SK-N-MC (cell line): ENCODE measurements around the gene HADHA.
"Not testable (repeated sequence)": the region's sequence is repeated elsewhere in the genome, so short reads cannot be mapped to it uniquely, and the experiment has no call there.

ENCODE experiments used
- DNase-seq: peaks from one replicate; pipeline ENCODE4 v3.0.0-alpha.2; 2011; ENCODE audit warnings: low read depth, low spot score
- H3K27ac ChIP-seq: fragments of 200-600 bp; sonication (generic); 2 replicates; pipeline ENCODE4 v1.5.1; 2016; ENCODE audit warnings: mixed run types
- H3K36me3 ChIP-seq: fragments of 200-600 bp; sonication (generic); 2 replicates; pipeline ENCODE4 v1.6.1; 2017; ENCODE audit warnings: antibody characterized with exemption, low read length, mixed read lengths; ENCODE audit not compliant: insufficient read depth
- H3K4me3 ChIP-seq: fragments of 200-600 bp; sonication (generic); 2 replicates; pipeline ENCODE4 v1.5.1; 2016
- H3K9ac ChIP-seq: fragments of 200-600 bp; sonication (generic); 2 replicates; pipeline ENCODE4 v1.8.0; 2017; ENCODE audit warnings: mixed run types, mixed read lengths; ENCODE audit not compliant: insufficient read length
- H3K9me3 ChIP-seq: fragments of 200-600 bp; sonication (generic); 2 replicates; pipeline ENCODE4 v1.6.1; 2017; ENCODE audit warnings: low read depth, mild to moderate bottlenecking, antibody characterized with exemption, low read length, moderate library complexity, mixed read lengths
- EZH2 ChIP-seq: fragments of 200-600 bp; sonication (generic); IDR thresholded peaks from one replicate; pipeline ENCODE4 v1.6.1; 2017; ENCODE audit warnings: antibody characterized with exemption
- FOXP2 ChIP-seq: optimal IDR thresholded peaks from 2 replicates; pipeline ENCODE3; 2011; ENCODE audit warnings: mild to moderate bottlenecking, moderate library complexity; ENCODE audit not compliant: insufficient read depth; ENCODE audit errors: extremely low read length, control extremely low read depth
- POLR2AphosphoS5 ChIP-seq: IDR thresholded peaks from 2 replicates; pipeline ENCODE4 v1.6.1; 2012; ENCODE audit warnings: mild to moderate bottlenecking, low read depth, low read length, borderline replicate concordance

HADHA gene

GRCh38 chr2:26276484-26277227, 32.2 kb upstream of the HADHA start:
- TF ChIP-seq POLR2AphosphoS5 = no peak
- no peak for TF ChIP-seq FOXP2
- no peak for TF ChIP-seq EZH2
- Histone ChIP-seq H3K4me3 (no peak overlapping the region), H3K9ac (no peak overlapping the region), H3K9me3 (no peaks in the 10 kb centered on the region), H3K27ac (no peak overlapping the region), H3K36me3 (peaks cover 49% of the 10 kb centered on the region)
- no peak for DNase-seq

GRCh38 chr2:26274058-26274613, 29.7 kb upstream of the HADHA start:
- Histone ChIP-seq H3K4me3 (peak overlapping the region; percentile 39), H3K36me3 (peaks cover 28% of the 10 kb centered on the region), H3K27ac (peak overlapping the region; percentile 73), H3K9me3 (no peaks in the 10 kb centered on the region), H3K9ac (peak overlapping the region; percentile 24)
- no peak for TF ChIP-seq FOXP2
- TF ChIP-seq EZH2 = no peak
- TF ChIP-seq POLR2AphosphoS5 = no peak
- DNase-seq = peak; percentile 24

- H3K27ac ChIP-seq = peak overlapping the region; percentile 73
Measured at GRCh38 chr2:26273501-26273900, 29.1 kb upstream of the HADHA start.

GRCh38 chr2:26270373-26270772, 25.9 kb upstream of the HADHA start:
- Histone ChIP-seq H3K27ac (no peak overlapping the region), H3K9ac (no peak overlapping the region), H3K4me3 (no peak overlapping the region), H3K36me3 (0 out of 2 replicates have a peak, but pooled peaks cover 2% of the 10 kb centered on the region), H3K9me3 (no peaks in the 10 kb centered on the region)
- DNase-seq = no peak
- TF ChIP-seq POLR2AphosphoS5 (no peak), FOXP2 (no peak), EZH2 (no peak)

More at GRCh38 chr2:26273501-26273900, 29.1 kb upstream of the HADHA start:
- peak; percentile 12 for DNase-seq
- Histone ChIP-seq H3K36me3 (peaks cover 22% of the 10 kb centered on the region), H3K9ac (peak overlapping the region; percentile 24), H3K4me3 (peak overlapping the region; percentile 39; the same call in 1 of the 2 replicates), H3K9me3 (no peaks in the 10 kb centered on the region)
- TF ChIP-seq FOXP2 (no peak), EZH2 (no peak), POLR2AphosphoS5 (no peak)

GRCh38 chr2:26269571-26270158, 25.2 kb upstream of the HADHA start:
- Histone ChIP-seq H3K36me3 (no peaks in the 10 kb centered on the region), H3K9me3 (no peaks in the 10 kb centered on the region), H3K9ac (no peak overlapping the region), H3K4me3 (no peak overlapping the region), H3K27ac (no peak overlapping the region)
- no peak for DNase-seq
- TF ChIP-seq POLR2AphosphoS5 (no peak), EZH2 (no peak), FOXP2 (no peak)

- DNase-seq, H3K27ac ChIP-seq, H3K4me3 ChIP-seq, H3K36me3 ChIP-seq, H3K9ac ChIP-seq, H3K9me3 ChIP-seq: not testable (repeated sequence)
Measured at GRCh38 chr2:26268670-26269385, 24.4 kb upstream of the HADHA start.

GRCh38 chr2:26268213-26268612, 23.8 kb upstream of the HADHA start:
- no peak for DNase-seq
- TF ChIP-seq EZH2 (no peak), FOXP2 (no peak), POLR2AphosphoS5 (no peak)
- no peak overlapping the region for H3K27ac ChIP-seq

GRCh38 chr2:26258836-26259235, 14.4 kb upstream of the HADHA start:
- not testable (repeated sequence) for DNase-seq, H3K9ac ChIP-seq, H3K27ac ChIP-seq, H3K4me3 ChIP-seq, H3K9me3 ChIP-seq
- peaks cover 12% of the 10 kb centered on the region; the same call in 1 of the 2 replicates for H3K36me3 ChIP-seq

More at GRCh38 chr2:26268213-26268612, 23.8 kb upstream of the HADHA start:
- Histone ChIP-seq H3K4me3 (no peak overlapping the region), H3K36me3 (peaks cover 3% of the 10 kb centered on the region; the same call in 1 of the 2 replicates), H3K9ac (no peak overlapping the region), H3K9me3 (no peaks in the 10 kb centered on the region)
